HUES48 (cell line): ENCODE measurements around the gene EYS.

Source experiments
- H3K27ac ChIP-seq: one replicate; pipeline ENCODE4 v1.7.0; 2013; ENCODE audit warnings: low read depth, low read length, inconsistent platforms
- H3K27me3 ChIP-seq: 2 replicates; pipeline ENCODE4 v1.6.1; 2013; ENCODE audit warnings: mild to moderate bottlenecking, low read length; ENCODE audit not compliant: control insufficient read depth, insufficient read depth
- H3K36me3 ChIP-seq: 2 replicates; pipeline ENCODE4 v1.6.1; 2013; ENCODE audit warnings: low read length; ENCODE audit not compliant: control insufficient read depth, insufficient read depth
- H3K4me1 ChIP-seq: 2 replicates; pipeline ENCODE4 v1.6.1; 2013; ENCODE audit warnings: mild to moderate bottlenecking, low read length; ENCODE audit not compliant: control insufficient read depth, insufficient read depth
- H3K4me3 ChIP-seq: 2 replicates; pipeline ENCODE4 v1.5.1; 2013; ENCODE audit warnings: mild to moderate bottlenecking, low read depth, low read length
- H3K9ac ChIP-seq: 2 replicates; pipeline ENCODE4 v1.6.1; 2013; ENCODE audit warnings: mild to moderate bottlenecking, low read depth, low read length, moderate library complexity
- H3K9me3 ChIP-seq: 2 replicates; pipeline ENCODE4 v1.6.1; 2013; ENCODE audit warnings: low read length; ENCODE audit not compliant: control insufficient read depth, insufficient read depth

Gene EYS

DNA sequence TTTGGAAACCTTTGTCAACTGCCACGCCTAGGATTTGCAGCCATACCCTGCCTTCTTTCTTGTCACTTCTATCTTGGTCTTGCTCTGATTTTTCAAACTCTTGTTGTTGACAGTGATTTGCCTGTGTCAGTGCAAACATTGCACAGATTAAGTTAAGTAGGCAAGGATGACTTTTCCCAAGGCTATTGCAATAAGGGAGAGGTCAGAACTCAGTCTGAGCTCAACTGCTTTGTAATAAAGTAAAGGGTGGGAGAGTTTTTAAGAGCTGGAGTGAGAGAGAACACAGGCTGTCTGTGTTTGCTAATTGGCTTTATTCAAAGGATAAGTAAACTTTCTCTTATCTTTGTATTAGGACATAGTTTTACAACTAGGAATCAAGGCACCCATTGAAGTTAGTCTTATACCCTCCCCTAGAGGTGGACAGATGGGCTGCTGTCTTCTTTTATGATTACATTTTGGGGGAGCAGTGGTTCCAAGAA lies 1622.8 kb downstream of the EYS start:
- no peak overlapping the region for H3K4me3 ChIP-seq
- H3K36me3 ChIP-seq, result no peaks in the 10 kb centered on the region
- no peak overlapping the region for H3K27ac ChIP-seq
- no peak overlapping the region for H3K9ac ChIP-seq
- no peaks in the 10 kb centered on the region for H3K27me3 ChIP-seq
- H3K9me3 ChIP-seq, result no peaks in the 10 kb centered on the region
- H3K4me1 ChIP-seq, result no peaks in the 10 kb centered on the region

- no peaks in the 10 kb centered on the region for H3K4me1 ChIP-seq
- H3K27me3 ChIP-seq, result no peaks in the 10 kb centered on the region
- no peak overlapping the region for H3K4me3 ChIP-seq
- no peak overlapping the region for H3K9ac ChIP-seq
- H3K36me3 ChIP-seq, result no peaks in the 10 kb centered on the region
- no peak overlapping the region for H3K27ac ChIP-seq
- H3K9me3 ChIP-seq, result no peaks in the 10 kb centered on the region
Measured at GRCh38 chr6:64083261-64083660, 1623.8 kb downstream of the EYS start.

DNA sequence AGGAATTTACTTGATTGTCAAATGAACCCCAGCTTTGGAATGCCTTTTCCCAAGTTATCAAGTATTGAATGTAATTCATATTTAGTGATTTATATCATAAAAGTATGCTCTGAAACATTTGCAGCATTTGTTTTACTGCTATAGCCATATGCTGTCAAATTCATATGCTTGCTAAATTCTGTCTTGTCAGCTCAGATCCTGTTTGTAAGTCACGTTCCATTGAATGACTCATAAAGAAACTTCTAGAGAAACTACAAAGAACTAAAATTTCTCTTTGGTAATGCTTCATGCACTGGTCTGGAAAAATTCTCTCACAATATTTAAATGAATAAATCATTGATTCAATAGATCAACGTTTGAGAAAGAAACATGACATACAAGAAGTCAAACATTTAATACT lies 1625.6 kb downstream of the EYS start:
- H3K4me1 ChIP-seq, result no peaks in the 10 kb centered on the region
- H3K27ac ChIP-seq, result no peak overlapping the region
- no peak overlapping the region for H3K4me3 ChIP-seq
- H3K27me3 ChIP-seq, result no peaks in the 10 kb centered on the region
- H3K9ac ChIP-seq, result no peak overlapping the region
- H3K36me3 ChIP-seq, result no peaks in the 10 kb centered on the region
- no peaks in the 10 kb centered on the region for H3K9me3 ChIP-seq

- Histone ChIP-seq H3K27ac (no peak overlapping the region), H3K9me3 (no peaks in the 10 kb centered on the region), H3K27me3 (no peaks in the 10 kb centered on the region), H3K36me3 (no peaks in the 10 kb centered on the region), H3K9ac (no peak overlapping the region), H3K4me1 (no peaks in the 10 kb centered on the region), H3K4me3 (no peak overlapping the region)
Measured at GRCh38 chr6:64074981-64075380, 1632.0 kb downstream of the EYS start.

- H3K4me3 ChIP-seq, result no peak overlapping the region
- H3K4me1 ChIP-seq, result no peaks in the 10 kb centered on the region
- H3K9me3 ChIP-seq, result no peaks in the 10 kb centered on the region
- H3K27me3 ChIP-seq, result no peaks in the 10 kb centered on the region
- H3K36me3 ChIP-seq, result no peaks in the 10 kb centered on the region
- no peak overlapping the region for H3K27ac ChIP-seq
- no peak overlapping the region for H3K9ac ChIP-seq
Measured at GRCh38 chr6:64072686-64073085, 1634.3 kb downstream of the EYS start.

DNA sequence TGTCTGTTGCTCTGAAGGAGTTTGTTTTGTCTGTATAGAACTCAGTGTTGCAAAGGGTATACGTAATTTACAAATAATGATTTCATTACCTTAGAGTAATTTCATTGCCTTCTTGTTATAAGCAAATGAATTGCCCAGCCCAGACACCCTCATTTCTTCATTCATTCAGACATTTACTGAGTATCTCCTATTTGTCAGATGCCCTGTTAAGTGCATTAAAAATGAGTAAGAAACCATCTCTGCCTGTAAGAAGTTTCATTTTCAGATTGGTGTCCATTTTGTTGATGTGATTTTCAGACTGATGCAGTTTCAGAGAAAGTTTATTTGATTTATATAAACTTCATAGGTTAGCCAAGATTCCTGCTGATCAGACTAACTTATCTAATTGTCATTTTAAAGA lies 1642.1 kb downstream of the EYS start:
- no peaks in the 10 kb centered on the region for H3K9me3 ChIP-seq

GRCh38 chr6:64062960-64063683 lies 1643.9 kb downstream of the EYS start:
- no peaks in the 10 kb centered on the region for H3K4me1 ChIP-seq
- no peaks in the 10 kb centered on the region for H3K9me3 ChIP-seq
- no peaks in the 10 kb centered on the region for H3K27me3 ChIP-seq
- no peak overlapping the region for H3K27ac ChIP-seq
- no peak overlapping the region for H3K4me3 ChIP-seq
- no peak overlapping the region for H3K9ac ChIP-seq
- H3K36me3 ChIP-seq, result no peaks in the 10 kb centered on the region

More for the DNA sequence above, 1642.1 kb downstream of the EYS start:
- no peaks in the 10 kb centered on the region for H3K27me3 ChIP-seq
- no peak overlapping the region for H3K27ac ChIP-seq
- H3K36me3 ChIP-seq, result no peaks in the 10 kb centered on the region
- H3K9ac ChIP-seq, result no peak overlapping the region
- no peaks in the 10 kb centered on the region for H3K4me1 ChIP-seq
- no peak overlapping the region for H3K4me3 ChIP-seq

DNA sequence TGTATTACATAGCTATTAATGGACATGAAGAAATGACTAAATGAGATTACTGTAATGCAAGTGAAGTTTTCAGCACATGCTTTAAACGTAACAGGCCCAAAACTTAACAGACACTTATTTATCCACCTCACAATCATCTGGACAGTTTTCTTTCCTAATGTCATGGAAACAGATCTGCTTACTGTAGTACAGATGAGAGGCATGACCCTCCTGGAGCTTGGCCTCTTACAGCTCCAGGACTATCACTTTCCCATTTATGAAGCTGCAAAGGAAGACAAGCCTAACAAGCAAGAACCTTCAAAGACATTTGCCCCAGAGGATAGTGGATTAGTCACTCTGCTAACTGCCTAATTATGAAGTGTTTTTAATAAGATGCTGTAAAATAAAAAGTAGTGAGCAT lies 1652.2 kb downstream of the EYS start:
- Histone ChIP-seq H3K36me3 (no peaks in the 10 kb centered on the region), H3K4me1 (no peaks in the 10 kb centered on the region), H3K9ac (no peak overlapping the region), H3K27ac (no peak overlapping the region), H3K27me3 (no peaks in the 10 kb centered on the region), H3K9me3 (no peaks in the 10 kb centered on the region), H3K4me3 (no peak overlapping the region)

- Histone ChIP-seq H3K9ac (no peak overlapping the region), H3K9me3 (no peaks in the 10 kb centered on the region), H3K36me3 (no peaks in the 10 kb centered on the region), H3K27ac (no peak overlapping the region), H3K4me3 (no peak overlapping the region), H3K4me1 (no peaks in the 10 kb centered on the region), H3K27me3 (no peaks in the 10 kb centered on the region)
Measured at GRCh38 chr6:64050590-64050989, 1656.4 kb downstream of the EYS start.

- Histone ChIP-seq H3K4me1 (no peaks in the 10 kb centered on the region), H3K9me3 (no peaks in the 10 kb centered on the region), H3K27ac (no peak overlapping the region), H3K9ac (no peak overlapping the region), H3K27me3 (no peaks in the 10 kb centered on the region), H3K36me3 (no peaks in the 10 kb centered on the region), H3K4me3 (no peak overlapping the region)
Measured at GRCh38 chr6:64049736-64050135, 1657.3 kb downstream of the EYS start.

GRCh38 chr6:64046746-64047208 lies 1660.2 kb downstream of the EYS start:
- Histone ChIP-seq H3K9me3 (no peaks in the 10 kb centered on the region), H3K4me1 (no peaks in the 10 kb centered on the region)

More at GRCh38 chr6:64046746-64047208, 1660.2 kb downstream of the EYS start:
- H3K4me3 ChIP-seq, result no peak overlapping the region
- no peaks in the 10 kb centered on the region for H3K27me3 ChIP-seq
- H3K9ac ChIP-seq, result no peak overlapping the region
- H3K36me3 ChIP-seq, result no peaks in the 10 kb centered on the region
- H3K27ac ChIP-seq, result no peak overlapping the region
